NCI-H226 (cell line): Measurements from ENCODE around the gene KPNA1.
"Not testable (repeated sequence)": the region's sequence is repeated elsewhere in the genome, so short reads cannot be mapped to it uniquely, and the experiment has no call there.

Experiments
- DNase-seq: peaks from one replicate; pipeline ENCODE4 v3.0.0-alpha.2; 2015

Gene KPNA1

DNA sequence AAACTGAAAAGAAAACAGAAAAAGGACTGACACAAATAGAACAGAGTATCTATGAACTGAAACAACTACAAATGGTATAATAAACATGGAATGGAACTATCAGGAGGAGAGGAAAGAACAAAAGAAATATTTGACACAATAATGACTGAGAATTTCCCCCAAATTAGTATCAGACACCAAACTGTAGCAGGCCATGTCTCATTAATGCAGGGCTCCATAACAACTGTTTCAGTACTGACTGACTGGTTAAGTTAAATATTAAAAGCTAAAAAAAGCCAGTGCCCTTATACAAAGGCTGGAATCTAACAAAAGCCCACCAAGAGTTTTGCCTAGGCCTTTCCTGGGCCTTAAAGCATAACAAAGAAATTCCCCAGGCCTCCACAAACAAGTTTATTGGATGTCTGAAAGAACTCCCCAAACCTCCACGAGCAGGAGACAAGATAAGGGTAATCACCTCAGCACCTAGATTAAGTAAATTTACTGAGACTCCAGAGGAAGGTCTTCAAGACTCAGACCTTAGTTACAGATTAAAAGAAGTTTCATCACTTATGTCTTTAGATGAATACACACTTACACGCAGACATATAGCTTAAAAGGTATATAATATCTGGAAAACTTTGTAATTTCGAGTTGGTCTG is 45.7 kb downstream of the KPNA1 start:
- DNase-seq: no peak

DNA sequence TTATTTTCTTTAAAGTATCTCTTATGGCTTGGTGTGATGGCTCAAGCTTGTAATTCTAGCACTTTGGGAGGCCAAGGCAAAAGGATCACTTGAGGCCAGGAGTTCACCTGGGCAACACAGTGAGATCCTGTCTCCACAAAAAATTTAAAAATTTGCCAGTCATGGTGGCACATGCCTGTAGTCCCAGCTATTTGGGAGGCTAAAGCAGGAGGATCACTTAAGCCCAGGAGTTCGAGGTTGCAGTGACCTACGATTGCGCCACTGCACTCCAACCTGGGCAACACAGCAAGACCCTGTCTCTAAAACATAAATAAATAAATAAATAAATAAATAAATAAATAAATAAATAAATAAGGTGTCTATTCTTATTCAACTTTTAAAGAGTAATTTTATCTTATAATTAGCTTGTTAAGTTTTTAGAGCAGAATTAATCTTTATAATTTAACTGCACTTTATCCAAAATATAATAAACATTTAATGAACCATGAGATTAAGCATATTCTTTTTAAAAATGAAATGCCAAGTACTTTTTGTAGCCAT is 48.0 kb downstream of the KPNA1 start:
- DNase-seq: no peak

DNA sequence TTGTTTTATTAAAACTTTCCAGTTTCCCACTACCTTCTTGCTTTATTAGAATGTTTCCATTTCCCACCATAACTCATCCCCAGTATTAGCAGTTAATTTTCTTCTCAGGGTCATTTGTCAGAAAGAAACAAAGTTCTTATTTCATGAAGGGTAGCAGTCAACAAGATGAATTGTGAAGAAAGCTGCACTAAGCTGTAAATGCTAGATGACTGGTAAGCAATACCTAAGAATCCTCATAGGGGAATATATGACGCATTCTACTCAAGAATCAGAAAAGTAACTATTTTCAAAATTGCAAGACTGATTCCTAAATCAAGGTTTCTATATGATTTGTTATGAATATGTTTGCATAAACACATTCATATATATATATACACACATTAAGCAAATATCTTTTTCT is 50.1 kb downstream of the KPNA1 start:
- no peak for DNase-seq

DNA sequence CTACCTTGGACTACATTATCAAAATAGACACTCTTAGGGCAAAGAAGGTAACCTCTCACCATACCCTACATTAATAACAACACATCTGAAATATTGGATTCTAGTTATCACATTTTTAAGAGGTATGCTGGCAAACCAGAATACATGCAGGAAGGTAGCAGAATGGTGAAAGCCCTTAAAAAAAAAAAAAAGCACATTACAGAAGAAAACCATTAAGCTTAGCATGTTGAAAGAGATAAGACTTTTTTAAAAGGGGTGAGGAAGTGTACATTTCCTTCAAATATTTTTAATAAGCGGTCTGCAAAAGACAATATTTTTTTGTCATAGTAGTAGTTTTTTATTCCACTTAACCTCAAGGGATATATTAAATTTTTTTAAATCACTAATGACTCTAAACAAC is 52.3 kb downstream of the KPNA1 start:
- no peak for DNase-seq

DNA sequence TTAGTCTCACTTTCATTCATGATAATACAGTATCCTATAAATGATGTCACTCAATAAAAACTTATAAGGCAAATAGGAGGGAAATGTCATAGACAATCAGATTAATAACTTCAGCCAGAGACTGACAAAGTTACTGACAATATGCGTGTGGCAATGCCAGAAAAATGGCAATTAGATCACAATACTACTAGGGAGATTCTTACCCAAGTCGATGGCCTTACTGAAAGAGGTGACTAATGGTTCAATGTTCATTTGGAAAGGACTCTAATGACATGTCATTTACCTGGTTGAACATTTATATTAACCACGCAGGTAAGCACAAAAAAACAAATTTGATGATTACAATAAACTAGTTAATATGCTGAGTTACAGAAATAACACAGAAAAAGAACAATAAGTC is 52.9 kb downstream of the KPNA1 start:
- no peak for DNase-seq

DNA sequence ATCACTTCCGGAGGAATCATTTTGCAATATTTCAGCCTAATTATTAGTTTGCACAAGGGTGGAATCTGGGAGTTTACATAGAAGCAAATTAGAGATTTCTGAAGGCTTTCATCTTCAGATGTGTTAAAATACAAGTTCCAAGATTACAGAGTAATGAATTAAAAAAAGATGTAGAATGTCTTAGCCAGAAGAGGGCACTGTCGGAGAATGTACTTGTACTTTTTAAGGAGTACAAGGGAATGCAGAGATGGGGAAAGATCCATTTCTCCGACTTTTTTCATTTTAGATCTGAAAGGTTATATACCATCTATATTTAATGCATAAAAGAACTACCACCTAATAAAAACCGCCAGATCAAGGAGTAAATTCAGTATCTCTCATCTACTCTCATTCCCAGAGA is 55.7 kb downstream of the KPNA1 start:
- DNase-seq: no peak

DNA sequence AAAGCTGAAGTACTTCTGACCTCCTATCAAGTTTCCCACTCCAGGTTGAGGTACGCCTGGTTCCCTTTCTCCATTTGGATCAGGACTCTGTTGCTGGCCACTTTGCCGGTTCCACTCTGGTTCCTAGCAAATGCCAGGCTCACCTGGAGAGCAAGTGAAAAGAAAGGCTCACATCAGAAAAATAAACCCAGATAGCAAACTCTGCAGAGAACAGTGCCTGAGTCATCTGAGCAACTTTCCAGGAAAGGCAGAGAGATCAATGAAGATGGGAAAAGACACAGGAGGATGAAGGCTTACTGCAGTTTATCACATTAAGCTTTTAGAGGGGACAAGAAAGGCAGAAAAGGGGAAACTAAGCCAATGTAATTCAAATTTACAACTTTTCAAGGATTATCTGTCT is 57.0 kb downstream of the KPNA1 start:
- no peak for DNase-seq

DNA sequence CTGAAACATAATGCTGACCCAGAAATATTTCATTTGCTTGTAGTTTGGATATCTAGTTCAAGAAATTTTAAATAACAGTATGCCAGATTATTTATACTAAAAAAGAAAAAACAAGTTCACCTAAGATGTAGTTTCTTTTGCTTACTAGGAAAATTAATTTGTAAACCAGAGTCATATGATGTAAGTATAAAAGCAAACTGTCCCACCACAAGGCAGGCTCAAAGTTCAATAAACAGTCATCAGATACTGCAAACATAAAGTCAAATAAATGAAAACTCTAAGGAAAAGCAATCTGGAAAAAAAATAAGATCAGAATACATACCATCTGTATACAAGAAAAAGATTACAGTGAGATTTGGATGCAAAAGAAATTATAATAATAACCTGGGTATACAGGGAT is 58.7 kb downstream of the KPNA1 start:
- DNase-seq: no peak

DNA sequence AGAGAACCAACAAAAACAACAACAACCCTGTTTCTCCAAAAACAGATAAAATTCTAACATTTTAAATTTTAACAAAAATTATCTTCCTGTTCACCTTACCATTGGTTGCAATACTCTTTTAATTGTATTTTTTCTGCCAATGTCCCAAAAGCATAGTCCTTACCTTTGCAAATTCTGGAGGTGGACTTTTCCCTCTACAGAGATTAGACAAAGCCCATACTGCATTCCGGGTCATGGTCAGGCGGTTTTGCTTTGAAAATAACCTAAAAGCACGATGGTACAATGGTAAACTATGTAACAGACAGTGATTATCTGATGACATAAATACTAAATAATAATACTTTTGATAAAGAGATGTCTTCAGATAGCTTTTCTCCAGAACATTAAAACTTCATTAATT is 63.4 kb downstream of the KPNA1 start:
- DNase-seq: no peak

DNA sequence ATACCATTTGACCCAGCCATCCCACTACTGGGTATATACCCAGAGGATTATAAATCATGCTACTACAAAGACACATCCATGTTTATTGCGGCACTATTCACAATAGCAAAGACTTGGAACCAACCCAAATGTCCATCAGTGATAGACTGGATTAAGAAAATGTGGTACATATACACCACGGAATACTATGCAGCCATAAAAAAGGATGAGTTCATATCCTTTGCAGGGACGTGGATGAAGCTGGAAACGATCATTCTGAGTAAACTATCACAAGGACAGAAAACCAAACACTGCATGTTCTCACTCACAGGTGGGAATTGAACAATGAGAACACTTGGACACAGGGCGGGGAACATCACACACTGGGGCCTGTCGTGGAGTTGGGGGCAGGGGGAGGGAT is 66.5 kb downstream of the KPNA1 start:
- DNase-seq: not testable (repeated sequence)

DNA sequence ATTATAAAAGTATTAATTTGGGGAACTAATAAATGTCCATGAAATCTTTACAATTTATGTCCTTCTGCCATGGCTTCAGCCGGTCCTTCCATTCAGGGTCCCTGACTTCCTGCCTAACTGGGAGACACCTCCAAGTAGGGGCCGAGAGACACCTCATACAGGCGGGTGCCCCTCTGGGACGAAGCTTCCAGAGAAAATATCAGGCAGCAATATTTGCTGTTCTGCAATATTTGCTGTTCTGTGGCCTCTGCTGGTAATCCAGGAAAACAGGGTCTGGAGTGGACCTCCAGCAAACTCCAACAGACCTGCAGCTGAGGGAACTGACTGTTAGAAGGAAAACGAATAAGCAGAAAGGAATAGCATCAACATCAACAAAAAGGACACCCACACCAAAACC is 70.2 kb downstream of the KPNA1 start:
- not testable (repeated sequence) for DNase-seq

DNA sequence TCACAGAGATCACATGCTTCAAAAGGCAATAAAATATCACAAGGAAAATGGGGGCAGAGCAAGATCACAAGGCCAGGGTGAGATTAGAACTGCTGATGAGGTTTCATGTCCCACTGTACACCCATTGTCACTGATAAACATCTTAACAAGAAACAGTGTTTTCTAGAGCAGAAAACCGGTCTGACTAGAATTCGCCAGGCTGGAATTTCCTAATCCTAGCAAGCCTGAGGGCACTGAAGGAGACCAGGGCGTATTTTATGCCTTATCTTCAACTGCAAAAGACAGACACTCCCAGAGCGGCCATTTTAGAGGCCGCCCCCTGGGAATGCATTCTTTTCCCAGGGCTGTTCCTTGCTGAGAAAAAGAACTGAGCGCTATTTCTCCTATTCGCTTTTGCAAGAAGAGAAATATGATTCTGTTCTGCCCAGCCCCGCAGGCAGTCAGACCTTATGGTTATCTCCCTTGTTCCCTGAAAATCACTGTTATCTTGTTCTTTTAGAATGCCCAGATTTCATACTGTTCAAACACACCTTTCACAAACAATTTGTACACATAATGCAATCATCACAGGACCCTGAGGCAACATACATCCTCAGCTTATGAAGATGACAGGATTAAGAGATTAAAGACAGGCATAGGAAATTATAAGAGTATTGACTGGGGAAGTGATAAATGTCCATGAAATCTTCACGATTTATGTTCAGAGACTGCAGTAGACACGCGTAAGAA is 70.8 kb downstream of the KPNA1 start:
- not testable (repeated sequence) for DNase-seq

DNA sequence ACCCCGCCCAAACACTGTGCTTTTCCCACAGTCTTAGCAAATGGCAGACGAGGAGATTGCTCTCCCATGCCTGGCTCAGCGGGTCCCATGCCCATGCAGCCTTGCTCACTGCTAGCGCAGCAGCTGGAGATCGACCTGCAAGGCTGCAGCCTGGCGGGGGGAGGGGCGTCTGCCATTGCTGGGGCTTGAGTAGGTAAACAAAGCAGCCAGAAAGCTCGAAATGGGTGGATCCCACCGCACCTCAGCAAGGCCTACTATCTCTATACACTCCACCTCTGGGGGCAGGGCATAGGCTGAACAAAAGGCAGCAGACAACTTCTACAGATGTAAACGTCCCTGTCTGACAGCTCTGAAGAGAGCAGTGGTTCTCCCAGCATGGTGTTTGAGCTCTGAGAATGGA is 71.6 kb downstream of the KPNA1 start:
- no peak for DNase-seq

DNA sequence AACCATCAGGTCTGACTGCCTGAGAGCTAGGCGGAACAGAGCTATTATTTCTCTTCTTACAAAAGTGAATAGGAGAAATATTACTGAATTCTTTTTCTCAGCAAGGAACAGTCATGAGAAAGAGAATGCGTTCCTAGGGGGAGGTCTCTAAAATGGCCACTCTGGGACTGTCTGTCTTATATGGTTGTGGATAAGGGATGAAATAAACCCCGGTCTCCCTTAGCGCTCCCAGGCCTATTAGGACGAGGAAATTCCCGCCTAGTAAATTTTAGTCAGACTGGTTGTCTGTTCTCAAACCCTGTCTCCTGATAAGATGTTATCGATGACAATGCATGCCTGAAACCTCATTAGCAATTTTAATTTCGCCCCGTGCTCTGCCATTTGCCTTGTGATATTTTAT is 78.8 kb downstream of the KPNA1 start:
- no peak for DNase-seq

DNA sequence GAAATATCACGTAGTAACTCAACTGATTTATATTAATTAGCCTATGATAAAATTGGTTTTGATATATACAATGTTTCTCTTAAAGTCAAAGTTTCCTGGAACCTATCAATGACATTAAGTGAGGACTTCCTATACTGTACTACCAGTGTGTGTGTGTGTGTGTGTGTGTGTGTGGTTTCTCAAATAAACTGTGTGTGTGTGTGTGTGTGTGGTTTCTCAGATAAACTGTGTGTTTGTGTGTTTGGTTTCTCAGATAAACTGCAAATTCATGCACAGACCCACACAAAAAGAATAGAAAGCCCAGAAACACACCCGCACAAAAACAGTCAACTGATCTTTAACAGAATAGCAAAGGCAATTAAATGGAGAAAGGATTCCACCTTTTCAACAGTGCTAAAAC is 84.4 kb downstream of the KPNA1 start:
- DNase-seq: no peak

DNA sequence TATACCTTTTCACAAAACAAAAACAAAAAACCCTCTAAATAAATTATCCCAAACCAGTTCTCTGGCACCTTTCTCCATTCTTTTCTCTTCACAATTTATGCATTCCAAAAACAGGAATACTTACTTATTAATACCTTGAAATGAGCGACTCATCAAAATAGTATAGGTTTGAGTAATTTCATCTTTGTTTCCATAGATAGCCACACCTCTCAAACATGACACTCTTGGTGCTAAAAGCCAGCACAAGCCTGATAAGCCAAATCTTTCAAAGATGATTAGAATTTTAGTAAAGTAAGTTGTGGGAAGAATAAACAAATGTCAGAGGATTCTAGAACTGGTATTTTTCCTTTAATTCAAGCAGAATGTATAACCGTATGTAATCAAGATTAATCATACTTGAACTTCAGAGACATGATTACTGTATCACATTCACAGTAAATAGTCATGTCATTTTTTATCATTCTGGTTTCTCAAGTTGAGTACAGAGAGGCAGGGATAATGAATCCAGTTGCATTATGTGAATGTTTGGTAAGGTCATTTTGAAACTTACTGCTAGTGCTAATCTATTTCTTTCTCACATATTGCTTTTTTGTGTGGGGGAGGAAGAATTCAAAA is 86.8 kb downstream of the KPNA1 start:
- DNase-seq: no peak

DNA sequence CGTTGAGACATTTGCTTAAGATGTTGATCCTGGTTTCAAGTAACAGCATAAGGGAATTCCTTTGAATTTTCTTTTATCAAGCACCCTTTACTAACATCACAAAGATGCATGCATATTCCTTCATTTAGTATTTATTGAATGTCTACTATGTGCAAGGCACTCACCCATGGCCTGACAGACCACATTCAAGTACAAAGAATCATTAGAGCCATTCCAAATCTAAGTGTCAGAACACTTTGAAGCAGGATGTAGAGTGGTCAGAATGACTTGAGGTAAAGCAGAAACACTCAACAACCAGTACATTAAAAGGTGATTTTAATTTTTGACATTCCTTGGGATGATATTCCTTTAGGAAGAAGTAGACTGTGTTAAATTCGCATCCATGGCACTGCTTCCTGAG is 92.9 kb downstream of the KPNA1 start:
- DNase-seq: no peak

DNA sequence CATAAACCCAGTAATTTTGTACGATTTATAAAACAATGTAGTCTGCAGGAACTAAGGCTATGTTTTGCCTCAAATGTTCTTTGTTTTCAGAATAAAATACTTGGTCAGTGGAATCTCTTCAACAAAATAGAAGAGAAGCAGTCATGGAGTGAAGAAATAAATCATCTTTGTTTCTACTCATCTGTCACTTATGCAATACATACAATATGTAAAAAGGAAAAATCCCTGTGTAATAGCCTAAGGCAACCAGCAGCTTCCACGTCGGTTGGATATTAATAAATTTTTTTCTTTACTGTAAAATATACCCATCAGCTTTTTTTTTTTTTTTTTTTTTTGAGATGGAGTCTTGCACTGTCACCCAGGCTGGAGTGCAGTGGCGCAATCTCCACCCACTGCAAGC is 93.6 kb downstream of the KPNA1 start:
- no peak for DNase-seq

DNA sequence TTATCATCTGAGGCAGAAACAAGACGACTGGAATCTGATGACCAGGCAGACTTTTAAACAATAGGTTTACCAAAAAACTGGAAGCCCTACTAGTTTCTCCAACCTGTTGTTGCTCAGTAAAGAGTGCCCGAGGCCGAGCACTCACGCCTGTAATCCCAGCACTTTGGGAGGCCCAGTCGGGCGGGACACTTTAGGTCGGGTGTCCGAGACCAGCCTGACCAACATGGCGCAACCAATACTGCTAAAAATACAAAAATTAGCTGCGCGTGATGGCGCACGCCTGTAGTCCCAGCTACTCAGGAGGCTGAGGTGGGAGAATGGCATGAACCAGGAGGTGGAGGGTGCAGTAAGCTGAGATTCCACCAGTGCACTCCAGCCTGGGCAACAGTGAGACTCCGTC is 97.8 kb downstream of the KPNA1 start:
- DNase-seq: no peak

DNA sequence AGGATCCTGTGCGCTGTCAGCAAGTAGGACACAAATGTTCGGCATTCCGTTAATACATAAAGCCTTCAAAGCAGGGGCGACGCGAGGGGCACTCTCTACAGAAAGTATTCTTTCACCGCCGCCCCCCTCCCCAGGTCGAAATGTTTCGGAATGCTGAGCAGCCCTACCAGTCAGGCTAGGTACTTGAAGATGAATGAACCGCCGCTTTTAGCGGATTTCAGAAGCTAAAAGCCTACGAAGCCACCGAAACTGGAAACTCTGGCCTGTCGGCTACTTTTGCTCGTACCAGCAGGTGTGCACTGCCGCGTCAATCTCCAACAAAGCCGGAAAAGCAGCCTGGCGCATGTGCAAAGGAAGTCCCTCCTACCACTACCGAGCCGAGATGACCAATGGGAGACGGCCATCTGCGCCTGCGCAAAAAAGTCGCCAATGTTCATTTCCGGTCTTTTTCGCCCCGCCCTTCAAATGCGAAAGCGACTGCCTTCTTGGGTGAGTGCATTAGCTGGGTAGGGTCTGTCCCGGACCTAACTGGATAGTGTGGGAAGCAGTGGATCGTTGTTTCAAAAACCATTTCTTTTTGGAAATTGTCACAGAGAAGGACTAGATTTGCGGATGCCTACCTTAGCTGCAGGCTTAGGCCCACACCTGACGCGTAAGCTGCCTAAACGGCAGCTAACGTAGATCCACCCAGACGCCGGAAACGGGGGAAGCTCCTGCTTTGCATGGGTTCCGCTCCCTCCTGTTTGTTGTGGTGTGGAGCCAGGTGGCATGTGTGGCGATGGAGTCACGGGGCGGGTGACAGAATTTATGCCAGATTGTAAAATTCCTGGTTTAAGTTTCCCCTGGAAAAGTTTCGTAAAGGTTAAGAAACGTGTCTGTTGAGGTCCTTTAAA is 98.7 kb downstream of the KPNA1 start, which contains the start of gene WDR5B:
Gene WDR5B (minus strand): TSS at position 301 of the 893 bp plus-strand sequence. CDS start 534 bp downstream, outside the sequence.
- DNase-seq: peak; percentile 74

DNA sequence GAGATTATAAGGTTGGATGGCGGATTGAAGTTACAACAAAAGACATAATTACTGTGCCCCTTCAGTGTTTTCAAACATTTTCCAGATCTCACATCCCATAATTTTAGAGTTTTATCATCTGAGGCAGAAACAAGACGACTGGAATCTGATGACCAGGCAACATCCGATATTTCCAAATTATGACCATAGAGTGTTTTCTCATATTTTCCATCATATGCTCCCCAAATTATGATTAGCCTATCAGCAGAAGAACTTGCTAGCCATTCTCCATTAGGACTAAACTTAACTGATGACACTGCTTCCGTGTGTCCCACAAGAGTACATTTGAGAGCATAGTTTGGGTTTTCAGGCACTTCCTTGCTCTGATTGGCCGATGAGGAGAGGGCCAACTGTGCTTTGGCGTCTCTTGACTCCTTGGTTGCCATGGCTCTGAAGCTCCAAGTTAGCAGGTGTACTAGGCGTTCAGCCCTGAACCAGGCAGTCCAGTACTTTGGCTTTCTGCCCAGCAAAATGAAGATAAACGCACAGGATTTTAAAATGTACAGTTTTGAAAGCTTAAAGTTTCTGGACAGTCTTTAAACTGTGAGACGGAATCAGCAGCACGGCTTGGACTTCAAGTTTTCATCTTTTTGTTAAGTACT is 99.5 kb downstream of the KPNA1 start:
- peak; percentile 20 for DNase-seq

DNA sequence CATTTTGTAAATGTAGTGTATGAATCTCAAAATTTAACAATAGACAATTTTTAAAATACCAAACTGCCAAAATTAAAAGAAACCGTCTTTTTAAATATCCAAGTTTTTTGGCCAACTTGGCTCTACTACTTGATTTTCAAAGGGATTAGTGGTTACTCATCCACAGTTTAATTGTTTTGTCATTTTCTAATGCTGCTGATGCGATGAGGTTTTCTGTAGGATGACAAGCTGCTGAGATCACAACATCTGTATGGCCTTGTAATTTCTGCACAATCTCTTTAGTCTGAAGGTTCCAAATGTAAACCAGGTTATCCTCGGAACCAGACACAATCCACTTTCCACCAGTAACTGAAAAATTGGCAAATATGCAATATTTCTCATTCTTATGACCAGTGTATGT is 100.3 kb downstream of the KPNA1 start:
- DNase-seq: no peak

DNA sequence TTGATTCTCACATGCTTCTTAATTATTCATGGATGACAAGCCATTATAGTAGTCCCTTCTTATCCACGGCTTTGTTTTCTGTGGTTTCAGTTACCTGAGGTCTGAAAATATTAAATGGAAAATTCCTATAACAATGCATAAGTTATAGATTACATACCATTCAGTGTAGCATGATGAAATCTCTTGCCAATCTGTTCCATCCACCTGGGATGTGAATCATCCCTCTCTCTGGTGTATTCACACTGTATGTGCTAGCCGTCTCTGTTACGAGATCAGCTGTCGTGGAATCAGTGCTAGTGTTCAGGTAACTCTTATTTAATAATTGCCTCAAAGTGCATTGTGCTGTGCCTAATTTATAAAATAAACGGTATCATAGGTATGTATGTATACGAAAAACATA is 104.1 kb downstream of the KPNA1 start:
- no peak for DNase-seq
